ENCODE results near the gene TSPAN5. TPM values are rescaled to one million over a fixed set of nuclear protein-coding genes. Genes with fewer than 3 reads are reported as not detected.

The TSPAN5 gene
- total and polyA plus RNA-seq, 9 of the 15 experiments (the other 6 are each of a cell fraction or from before 2014, with no cell fraction given): 0.58 to 6.6 (median 0.73) TPM

- TF ChIP-seq HNRNPUL1 (IDR thresholded peaks at IDR 0.05; ENCODE audit: low read length) (no peak), HMGXB4 (CRISPR knock-in tag; IDR thresholded peaks at IDR 0.05) (no peak), JUND (IDR thresholded peaks at IDR 0.05; ENCODE audit: borderline replicate concordance, low read depth, low read length) (peak; percentile 45; the same call in 1 of the 2 replicates), JUND (tag; IDR thresholded peaks at IDR 0.05; ENCODE audit: borderline replicate concordance, low read depth, low read length) (peak; percentile 10; the same call in 1 of the 3 replicates), NFATC3 (IDR thresholded peaks at IDR 0.05) (no peak), BCOR (IDR thresholded peaks at IDR 0.05) (peak; percentile 17; the same call in 1 of the 2 replicates), TEAD2 (tag; IDR thresholded peaks at IDR 0.05) (no peak), NCOA2 (IDR thresholded peaks at IDR 0.05; ENCODE audit: partially characterized antibody in 2 of 2) (no peak), MAFK (IDR thresholded peaks at IDR 0.05; ENCODE audit: low read length) (no peak), CXXC5 (CRISPR knock-in tag; IDR thresholded peaks at IDR 0.05) (peak; percentile 35; the same call in 1 of the 2 replicates), ZNF175 (CRISPR knock-in tag; IDR thresholded peaks at IDR 0.05; ENCODE audit: low read depth) (no peak), TAF1 (IDR thresholded peaks at IDR 0.05; ENCODE audit: control insufficient read depth, extremely low read depth, insufficient read depth, low read length, severe bottlenecking) (no peak), PHF8 (IDR thresholded peaks at IDR 0.05; ENCODE audit: borderline replicate concordance, low read length) (no peak), ZBED1 (IDR thresholded peaks at IDR 0.05) (no peak), HBP1 (CRISPR knock-in tag; IDR thresholded peaks at IDR 0.05) (no peak), DACH1 (IDR thresholded peaks at IDR 0.05; ENCODE audit: partially characterized antibody) (peak; percentile 62), CREB5 (CRISPR knock-in tag; IDR thresholded peaks at IDR 0.05) (no peak), SRSF1 (IDR thresholded peaks at IDR 0.05; ENCODE audit: low read depth, low read length) (no peak), RAD51 (IDR thresholded peaks at IDR 0.05; ENCODE audit: borderline replicate concordance, low read depth) (no peak), MNT (conservative IDR thresholded peaks at IDR 0.05) (no peak), TGIF2 (CRISPR knock-in tag; IDR thresholded peaks at IDR 0.05) (no peak), ZNF146 (CRISPR knock-in tag; IDR thresholded peaks at IDR 0.05; ENCODE audit: unreplicated experiment) (no peak), PURB (CRISPR knock-in tag; IDR thresholded peaks at IDR 0.05; ENCODE audit: low read depth) (no peak), ZNF165 (CRISPR knock-in tag; IDR thresholded peaks at IDR 0.05; ENCODE audit: borderline replicate concordance) (no peak), NR4A1 (CRISPR knock-in tag; IDR thresholded peaks at IDR 0.05) (no peak), NR4A1 (tag; IDR thresholded peaks at IDR 0.05) (no peak)
These were observed 28.4 kb upstream of the TSPAN5 start (continued) for GRCh38 chr4:98686847-98687246.

Data from K562 (cell line).